OCI-LY7 (cell line): ENCODE measurements around the gene PPP1CA. TPM values are rescaled to one million over a fixed set of nuclear protein-coding genes. Genes with fewer than 3 reads are reported as not detected.

Experiments
- BruUV-seq: library from RNA; stranded (reverse); fragments of 400-500 nt; replicated peaks from 2 replicates; lab custom pipeline; 2021; lab: Mats Ljungman, UMichigan
- CTCF ChIA-PET: fragments of 300-600 bp; sonication (Branson Sonifier 250); formaldehyde crosslinking; loops from one replicate; lab custom pipeline; 2022; ENCODE audit warnings: antibody characterized with exemption; ENCODE audit not compliant: unreplicated experiment; lab: Charles Lee
- POLR2A ChIA-PET: fragments of 300-600 bp; sonication (Branson Sonifier 250); formaldehyde crosslinking; loops from one replicate; lab custom pipeline; 2022; ENCODE audit warnings: antibody characterized with exemption; lab: Charles Lee
- DNase-seq: peaks from one replicate; pipeline ENCODE4 v3.0.0-alpha.2; 2015; ENCODE audit warnings: low spot score
- H2AFZ ChIP-seq: fragments of 200-600 bp; sonication (generic), shearing (Covaris generic); 2 replicates; pipeline ENCODE4 v1.6.1; 2014; ENCODE audit warnings: mild to moderate bottlenecking, antibody characterized with exemption, low read length, moderate library complexity
- H3K27ac ChIP-seq: fragments of 200-600 bp; sonication (generic); 2 replicates; pipeline ENCODE4 v1.5.1; 2014; ENCODE audit warnings: mixed run types, low read depth, mild to moderate bottlenecking, moderate library complexity, low read length, inconsistent platforms; ENCODE audit not compliant: poor library complexity, severe bottlenecking
- H3K36me3 ChIP-seq: fragments of 200-600 bp; sonication (generic); 2 replicates; pipeline ENCODE4 v1.6.1; 2014; ENCODE audit warnings: mild to moderate bottlenecking, antibody characterized with exemption, low read length, moderate library complexity, mixed read lengths; ENCODE audit not compliant: insufficient read depth
- H3K4me1 ChIP-seq: fragments of 200-600 bp; sonication (generic); 2 replicates; pipeline ENCODE4 v1.5.1; 2014; ENCODE audit warnings: mild to moderate bottlenecking, low read length; ENCODE audit not compliant: insufficient read depth, poor library complexity, severe bottlenecking
- H3K4me2 ChIP-seq: fragments of 200-600 bp; sonication (generic); 2 replicates; pipeline ENCODE4 v1.6.1; 2014; ENCODE audit warnings: mild to moderate bottlenecking, low read length
- H3K4me3 ChIP-seq: fragments of 200-600 bp; sonication (generic); 2 replicates; pipeline ENCODE4 v1.5.1; 2014; ENCODE audit warnings: mild to moderate bottlenecking, low read depth, low read length; ENCODE audit not compliant: poor library complexity, severe bottlenecking
- H3K79me2 ChIP-seq: fragments of 200-600 bp; sonication (generic); 2 replicates; pipeline ENCODE4 v1.6.1; 2016; ENCODE audit warnings: low read depth, mild to moderate bottlenecking, low read length, moderate library complexity, mixed read lengths; ENCODE audit not compliant: insufficient read depth
- H3K9me2 ChIP-seq: fragments of 200-600 bp; sonication (generic); 2 replicates; pipeline ENCODE4 v1.6.1; 2016; ENCODE audit warnings: mild to moderate bottlenecking, low read length, mixed read lengths; ENCODE audit not compliant: insufficient read depth
- H3K9me3 ChIP-seq: fragments of 200-600 bp; sonication (generic); 2 replicates; pipeline ENCODE4 v1.6.1; 2014; ENCODE audit warnings: mild to moderate bottlenecking, mixed run types, low read length, mixed read lengths
- H4K20me1 ChIP-seq: fragments of 200-600 bp; sonication (generic); 2 replicates; pipeline ENCODE4 v1.6.1; 2014; ENCODE audit warnings: mild to moderate bottlenecking, antibody characterized with exemption, low read length, moderate library complexity, mixed read lengths; ENCODE audit not compliant: insufficient read depth
- EZH2phosphoT487 ChIP-seq: fragments of 200-600 bp; sonication (generic); IDR thresholded peaks from 2 replicates; pipeline ENCODE4 v1.6.1; 2018; ENCODE audit warnings: low read depth, borderline replicate concordance, mild to moderate bottlenecking, mixed run types, antibody characterized with exemption, low read length, moderate library complexity, mixed read lengths
- intact Hi-C: fragments of 100-400 bp; cut with micrococcal nuclease; formaldehyde crosslinking; loops from one replicate; pipeline ENCODE4 v1.10.0; 2022; ENCODE audit not compliant: unreplicated experiment
- total RNA-seq, 2 experiments: library from RNA; depleted of rRNA in 1 of 2; stranded (reverse); fragments of >200 nt in 1 of 2; shearing (Covaris generic) in 1 of 2; gene quantifications; 2 replicates each; pipeline ENCODE4 v1.2.3, GENCODE V29; 2014 to 2022
- TF ChIP-seq, protein P1 (sequence below): fragments of 200-600 bp; sonication (generic); conservative IDR thresholded peaks from 2 replicates; pipeline ENCODE4 v1.5.1; 2014; ENCODE audit warnings: mild to moderate bottlenecking, antibody characterized with exemption, low read length, moderate library complexity, mixed read lengths

The PPP1CA gene
- total RNA-seq, 2 experiments from 2014 or later, result 210 to 311 TPM

- ChIA-PET POLR2A (interaction anchor here (1.1 kb wide), 2 partner anchors 8 to 13 kb away, joined by 3 to 7 read pairs; partner anchors contain the start of gene PTPRCAP), CTCF (no interaction called here)
- Histone ChIP-seq H3K4me1 (peaks cover 87% of the 10 kb centered on the region), H2AFZ (no peak overlapping the region), H3K9me2 (no peaks in the 10 kb centered on the region), H3K4me2 (peak overlapping the region; percentile 82), H3K4me3 (peak overlapping the region; percentile 69), H4K20me1 (no peaks in the 10 kb centered on the region), H3K79me2 (no peaks in the 10 kb centered on the region), H3K27ac (peak overlapping the region; percentile 94), H3K36me3 (peaks cover 3% of the 10 kb centered on the region; the same call in 1 of the 2 replicates), H3K9me3 (no peaks in the 10 kb centered on the region)
- intact Hi-C loops, result no loop called here
- no peak for DNase-seq
- BruUV-seq, result no TSS peak
- no peak for TF ChIP-seq EZH2phosphoT487
- TF ChIP-seq, protein P1, sequence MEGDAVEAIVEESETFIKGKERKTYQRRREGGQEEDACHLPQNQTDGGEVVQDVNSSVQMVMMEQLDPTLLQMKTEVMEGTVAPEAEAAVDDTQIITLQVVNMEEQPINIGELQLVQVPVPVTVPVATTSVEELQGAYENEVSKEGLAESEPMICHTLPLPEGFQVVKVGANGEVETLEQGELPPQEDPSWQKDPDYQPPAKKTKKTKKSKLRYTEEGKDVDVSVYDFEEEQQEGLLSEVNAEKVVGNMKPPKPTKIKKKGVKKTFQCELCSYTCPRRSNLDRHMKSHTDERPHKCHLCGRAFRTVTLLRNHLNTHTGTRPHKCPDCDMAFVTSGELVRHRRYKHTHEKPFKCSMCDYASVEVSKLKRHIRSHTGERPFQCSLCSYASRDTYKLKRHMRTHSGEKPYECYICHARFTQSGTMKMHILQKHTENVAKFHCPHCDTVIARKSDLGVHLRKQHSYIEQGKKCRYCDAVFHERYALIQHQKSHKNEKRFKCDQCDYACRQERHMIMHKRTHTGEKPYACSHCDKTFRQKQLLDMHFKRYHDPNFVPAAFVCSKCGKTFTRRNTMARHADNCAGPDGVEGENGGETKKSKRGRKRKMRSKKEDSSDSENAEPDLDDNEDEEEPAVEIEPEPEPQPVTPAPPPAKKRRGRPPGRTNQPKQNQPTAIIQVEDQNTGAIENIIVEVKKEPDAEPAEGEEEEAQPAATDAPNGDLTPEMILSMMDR, result no peak
Measured at GRCh38 chr11:67445515-67445914, 43.9 kb upstream of the PPP1CA start.

DNA sequence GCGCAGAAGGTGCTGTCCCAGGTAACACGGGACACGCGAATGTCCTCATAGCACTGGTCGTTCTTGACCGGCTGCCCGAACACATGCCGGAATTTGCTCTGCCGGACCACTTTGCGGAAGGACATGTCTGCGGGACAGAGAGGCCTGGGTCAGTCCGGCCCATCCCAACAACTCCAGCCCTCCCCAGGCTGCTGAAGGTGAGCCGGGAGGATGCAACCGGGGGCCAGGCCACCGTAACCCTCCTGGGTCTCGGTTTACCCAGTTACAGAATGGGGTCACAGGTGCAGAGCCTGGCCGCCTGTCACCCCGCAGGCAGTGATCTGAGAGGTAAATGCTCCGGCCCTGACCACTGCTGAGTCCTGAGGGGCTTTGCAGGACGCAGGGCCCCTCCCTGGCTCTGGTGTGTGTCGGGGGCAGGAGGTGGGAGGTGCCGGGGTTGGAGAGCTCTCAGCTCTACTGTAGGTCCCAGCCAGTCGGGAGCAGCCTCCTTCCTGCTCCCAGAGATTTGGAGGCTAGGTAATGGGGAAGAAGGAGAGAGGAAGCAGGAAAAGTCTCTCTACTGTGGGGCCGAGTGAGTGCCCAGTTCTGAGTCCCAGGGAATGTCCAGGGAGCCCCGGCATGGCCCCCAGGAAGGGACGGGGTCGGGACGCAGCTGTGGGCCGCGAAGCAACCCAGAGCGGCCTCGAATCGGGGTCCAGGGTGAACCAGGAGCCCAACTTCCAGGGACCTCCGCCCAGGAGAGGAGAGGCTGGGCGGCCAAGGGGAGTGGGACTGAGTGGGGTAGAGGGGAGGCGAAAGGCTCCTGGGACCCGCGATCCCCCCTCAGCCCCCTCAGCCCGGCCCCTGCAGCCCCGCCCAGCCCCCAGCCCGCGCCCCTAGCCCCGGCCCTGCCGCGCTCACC lies 41.1 kb upstream of the PPP1CA start:
- no TSS peak for BruUV-seq
- POLR2A ChIA-PET, result interaction anchor here (0.6 to 1.4 kb wide), 6 partner anchors 16 to 43 kb away, joined by 3 to 6 read pairs (median 3); no protein-coding TSS in a partner anchor

More for the DNA sequence above, 41.1 kb upstream of the PPP1CA start:
- Histone ChIP-seq H3K79me2 (peaks cover 4% of the 10 kb centered on the region; the same call in 1 of the 2 replicates), H3K4me3 (peak overlapping the region; percentile 69), H3K36me3 (peaks cover 9% of the 10 kb centered on the region; the same call in 1 of the 2 replicates), H2AFZ (no peak overlapping the region), H3K27ac (peak overlapping the region; percentile 94), H3K4me2 (peak overlapping the region; percentile 82), H3K4me1 (peaks cover 93% of the 10 kb centered on the region), H3K9me3 (no peaks in the 10 kb centered on the region), H4K20me1 (no peaks in the 10 kb centered on the region), H3K9me2 (no peaks in the 10 kb centered on the region)
- TF ChIP-seq, protein P1, result no peak
- no peak for TF ChIP-seq EZH2phosphoT487
- peak; percentile 29 for DNase-seq
- intact Hi-C loops, result loop anchor here (1.0 to 2.0 kb wide), 2 partner anchors 26 to 42 kb away; no protein-coding TSS in a partner anchor
- CTCF ChIA-PET, result interaction anchor here (0.6 kb wide), 1 partner anchor 39 kb away, joined by 3 read pairs; the partner anchor contains the start of gene TBC1D10C
